K562 (cell line): ENCODE data around the gene AAMDC. TPM values are rescaled to one million over a fixed set of nuclear protein-coding genes. Genes with fewer than 3 reads are reported as not detected.
A peak's percentile ranks its signal among the peaks of the same experiment; 100 is the strongest.

Experiments
- CREBBP ChIP-seq: IDR thresholded peaks from one replicate; pipeline ENCODE4 v1.6.1; 2012; ENCODE audit warnings: low read depth, mild to moderate bottlenecking, control low read depth, inconsistent platforms, low read length
- ELF1 ChIP-seq: fragments of 200-800 bp; sonication (Bioruptor generic); IDR thresholded peaks from 2 replicates; pipeline ENCODE4 v1.6.1; 2016; ENCODE audit warnings: missing genetic modification characterization, missing compliant biosample characterization
- HNRNPK ChIP-seq: fragments of 200-400 bp; formaldehyde crosslinking; IDR thresholded peaks from one replicate; pipeline ENCODE4 v1.6.1; 2018; ENCODE audit warnings: mild to moderate bottlenecking, low read depth, low read length; ENCODE audit not compliant: poor library complexity, severe bottlenecking
- ILF3 ChIP-seq: fragments of 450-650 bp; IDR thresholded peaks from 2 replicates; pipeline ENCODE4 v1.6.1; 2018; ENCODE audit warnings: antibody characterized with exemption, mild to moderate bottlenecking, moderate library complexity, borderline replicate concordance
- KDM1A ChIP-seq, 2 experiments: fragments of 450-650 bp; IDR thresholded peaks; 2 replicates each; pipeline ENCODE4 v1.6.1; 2016; ENCODE audit warnings: mild to moderate bottlenecking in 2 of 2
- PRPF4 ChIP-seq: fragments of 200-400 bp; formaldehyde crosslinking; IDR thresholded peaks from one replicate; pipeline ENCODE4 v1.6.1; 2017; ENCODE audit warnings: low read length, low read depth, mild to moderate bottlenecking; ENCODE audit not compliant: insufficient read depth, poor library complexity, severe bottlenecking
- SIN3A ChIP-seq, 2 experiments: fragments of 150-350 bp in 1 of 2; IDR thresholded peaks; 2 replicates each; pipeline ENCODE4 v1.6.1; 2011 to 2016; ENCODE audit warnings: borderline replicate concordance in 2 of 2, low read depth in 2 of 2, low read length in 2 of 2, mild to moderate bottlenecking in 2 of 2, moderate library complexity in 2 of 2; ENCODE audit not compliant: control insufficient read depth in 1 of 2
- SMAD4 ChIP-seq: fragments of 250-450 bp; sonication (Bioruptor Pico); conservative IDR thresholded peaks from 2 replicates; pipeline ENCODE4 v1.8.0; 2021; ENCODE audit warnings: inconsistent platforms, mild to moderate bottlenecking, moderate library complexity
- SMARCC2 ChIP-seq: fragments of 450-650 bp; IDR thresholded peaks from 2 replicates; pipeline ENCODE4 v1.6.1; 2017; ENCODE audit warnings: antibody characterized with exemption, moderate library complexity, mild to moderate bottlenecking, low read depth
- SRSF1 ChIP-seq: fragments of 200-400 bp; formaldehyde crosslinking; IDR thresholded peaks from 2 replicates; pipeline ENCODE4 v1.6.1; 2017; ENCODE audit warnings: mild to moderate bottlenecking, low read depth, low read length, moderate library complexity
- STAG1 ChIP-seq: sonication (generic); formaldehyde crosslinking; IDR thresholded peaks from 2 replicates; pipeline ENCODE4 v1.5.0; 2020; ENCODE audit warnings: missing genetic modification reagents, borderline replicate concordance
- TCF3 ChIP-seq: sonication (generic); formaldehyde crosslinking; IDR thresholded peaks from 2 replicates; pipeline ENCODE4 v1.4.0; 2020; ENCODE audit warnings: mild to moderate bottlenecking, missing genetic modification reagents
- XRCC4 ChIP-seq: IDR thresholded peaks from one replicate; pipeline ENCODE4 v1.6.1; 2011; ENCODE audit not compliant: insufficient read depth, insufficient read length; ENCODE audit errors: extremely low read depth
- ZNF197 ChIP-seq: fragments of 200-800 bp; sonication (Bioruptor generic); IDR thresholded peaks from 2 replicates; pipeline ENCODE4 v1.6.1; 2016; ENCODE audit warnings: low read depth, missing genetic modification characterization, missing compliant biosample characterization
- ZNF23 ChIP-seq: fragments of 250-450 bp; sonication (Bioruptor Pico); IDR thresholded peaks from 2 replicates; pipeline ENCODE4 v1.4.0; 2020; ENCODE audit warnings: mild to moderate bottlenecking
- ZNF444 ChIP-seq: fragments of 250-450 bp; sonication (Bioruptor Pico); IDR thresholded peaks from 2 replicates; pipeline ENCODE4 v1.4.0; 2020; ENCODE audit warnings: mild to moderate bottlenecking, moderate library complexity
- ZNF707 ChIP-seq: fragments of 250-450 bp; sonication (Bioruptor Pico); conservative IDR thresholded peaks from 2 replicates; pipeline ENCODE4 v1.8.0; 2022; ENCODE audit warnings: inconsistent platforms, mild to moderate bottlenecking, moderate library complexity
- ZNF764 ChIP-seq: fragments of 250-450 bp; sonication (Bioruptor Pico); IDR thresholded peaks from 2 replicates; pipeline ENCODE4 v1.4.0; 2020; ENCODE audit warnings: low read depth, mild to moderate bottlenecking, moderate library complexity
- polyA plus RNA-seq, 8 experiments: library from polyadenylated mRNA; depleted of rRNA in 4 of 8; stranded (reverse) in 5 of 8; unstranded in 3 of 8; fragments of >200 nt; fragmentation: Nextera tagmentation in 2 of 8; fragmentation: Illumina TruSeq in 1 of 8; extraction: Ambion mirVana in 2 of 8; extraction: Trizol in 1 of 8; gene quantifications; 2 replicates each; pipeline versions ENCODE4 v1.2.1 to v1.2.3, GENCODE V29; 2011 to 2014; ENCODE audit warnings: inconsistent platforms in 1 of 8, missing spikeins in 1 of 8
- total RNA-seq, 7 experiments: library from RNA; depleted of rRNA in 6 of 7; stranded (reverse); fragments of >200 nt in 6 of 7; fragmentation: Illumina TruSeq in 2 of 7; extraction: Trizol in 2 of 7; gene quantifications; 2 replicates each; pipeline versions ENCODE4 v1.2.1 to v1.2.3, GENCODE V29; 2011 to 2021; ENCODE audit warnings: low replicate concordance in 1 of 7
- TF ChIP-seq, protein P1 (sequence below): fragments of 450-650 bp; formaldehyde crosslinking; IDR thresholded peaks from 2 replicates; pipeline ENCODE4 v1.4.0; 2020; ENCODE audit warnings: mild to moderate bottlenecking, moderate library complexity
- TF ChIP-seq, protein P2 (sequence below): sonication (generic); formaldehyde crosslinking; IDR thresholded peaks from 2 replicates; pipeline ENCODE4 v1.8.0; 2022; ENCODE audit warnings: missing genetic modification reagents, mild to moderate bottlenecking, borderline replicate concordance
- TF ChIP-seq, protein P3 (sequence below): fragments of 450-650 bp; formaldehyde crosslinking; IDR thresholded peaks from 2 replicates; pipeline ENCODE4 v1.4.0; 2020; ENCODE audit warnings: mild to moderate bottlenecking, moderate library complexity
- TF ChIP-seq, protein P4 (sequence below): fragments of 450-650 bp; IDR thresholded peaks from 2 replicates; pipeline ENCODE4 v1.6.1; 2016; ENCODE audit warnings: antibody characterized with exemption

Gene AAMDC
- total and polyA plus RNA-seq, 9 of the 15 experiments (the other 6 are each of a cell fraction or from before 2014, with no cell fraction given): 10.4 to 40.6 (median 15.6) TPM

DNA sequence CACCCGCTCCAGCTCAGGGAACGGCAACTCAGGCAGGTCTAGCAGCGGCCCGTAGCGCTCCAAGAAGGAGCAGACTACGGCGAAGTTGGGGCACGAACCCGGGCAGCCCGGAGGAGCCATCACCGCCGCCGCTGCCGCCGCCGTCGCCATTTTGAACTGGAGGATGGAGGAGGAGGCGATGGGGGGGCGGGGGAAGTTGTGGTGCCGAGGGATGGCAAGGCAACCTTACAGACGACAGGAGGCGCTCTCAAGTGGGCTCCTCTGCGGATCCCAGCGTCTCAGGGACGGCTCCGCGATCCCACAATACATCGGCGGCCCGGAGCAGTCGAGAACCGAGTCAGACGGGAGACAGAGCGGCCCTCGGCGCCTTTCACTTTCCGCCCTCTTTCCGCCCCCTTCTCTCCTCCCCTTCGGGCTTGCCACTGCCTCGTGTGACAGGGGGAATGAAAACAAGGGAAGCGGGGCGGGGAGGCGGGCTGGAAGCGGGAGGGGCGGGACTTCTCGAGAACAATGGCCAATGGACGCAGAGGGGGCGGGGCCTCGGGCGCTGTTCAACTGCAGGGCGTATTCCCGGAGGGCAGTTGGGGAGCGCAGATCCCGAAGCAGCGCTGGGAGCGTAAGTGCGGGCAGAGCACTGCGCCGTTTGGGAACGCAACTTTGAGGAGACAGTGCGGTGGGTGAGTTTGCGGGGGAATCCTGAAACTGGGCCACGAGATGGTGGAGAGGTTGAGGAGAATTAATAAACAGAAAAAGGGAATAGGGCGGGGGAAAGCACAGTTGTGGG lies at the start of gene AAMDC, which contains the start of gene RSF1 (continued):
- TF ChIP-seq, protein P1, sequence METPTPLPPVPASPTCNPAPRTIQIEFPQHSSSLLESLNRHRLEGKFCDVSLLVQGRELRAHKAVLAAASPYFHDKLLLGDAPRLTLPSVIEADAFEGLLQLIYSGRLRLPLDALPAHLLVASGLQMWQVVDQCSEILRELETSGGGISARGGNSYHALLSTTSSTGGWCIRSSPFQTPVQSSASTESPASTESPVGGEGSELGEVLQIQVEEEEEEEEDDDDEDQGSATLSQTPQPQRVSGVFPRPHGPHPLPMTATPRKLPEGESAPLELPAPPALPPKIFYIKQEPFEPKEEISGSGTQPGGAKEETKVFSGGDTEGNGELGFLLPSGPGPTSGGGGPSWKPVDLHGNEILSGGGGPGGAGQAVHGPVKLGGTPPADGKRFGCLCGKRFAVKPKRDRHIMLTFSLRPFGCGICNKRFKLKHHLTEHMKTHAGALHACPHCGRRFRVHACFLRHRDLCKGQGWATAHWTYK (CRISPR knock-in tag): 0 out of 2 replicates have a peak, but pooled peaks have one; percentile 18
- TF ChIP-seq, protein P2, sequence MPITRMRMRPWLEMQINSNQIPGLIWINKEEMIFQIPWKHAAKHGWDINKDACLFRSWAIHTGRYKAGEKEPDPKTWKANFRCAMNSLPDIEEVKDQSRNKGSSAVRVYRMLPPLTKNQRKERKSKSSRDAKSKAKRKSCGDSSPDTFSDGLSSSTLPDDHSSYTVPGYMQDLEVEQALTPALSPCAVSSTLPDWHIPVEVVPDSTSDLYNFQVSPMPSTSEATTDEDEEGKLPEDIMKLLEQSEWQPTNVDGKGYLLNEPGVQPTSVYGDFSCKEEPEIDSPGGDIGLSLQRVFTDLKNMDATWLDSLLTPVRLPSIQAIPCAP (CRISPR knock-in tag): no peak
- TF ChIP-seq SIN3A (IDR thresholded peaks at IDR 0.05; ENCODE audit: borderline replicate concordance in 2 of 2, control insufficient read depth in 1 of 2, low read depth in 2 of 2, low read length in 2 of 2): peak; percentile 71 to 75; a peak in 3 of 4 replicates
- no peak for TF ChIP-seq CREBBP
- TF ChIP-seq ZNF444 (CRISPR knock-in tag): no peak
- TF ChIP-seq HNRNPK: peak; percentile 53
- no peak for TF ChIP-seq STAG1 (CRISPR knock-in tag)
- TF ChIP-seq, protein P3, sequence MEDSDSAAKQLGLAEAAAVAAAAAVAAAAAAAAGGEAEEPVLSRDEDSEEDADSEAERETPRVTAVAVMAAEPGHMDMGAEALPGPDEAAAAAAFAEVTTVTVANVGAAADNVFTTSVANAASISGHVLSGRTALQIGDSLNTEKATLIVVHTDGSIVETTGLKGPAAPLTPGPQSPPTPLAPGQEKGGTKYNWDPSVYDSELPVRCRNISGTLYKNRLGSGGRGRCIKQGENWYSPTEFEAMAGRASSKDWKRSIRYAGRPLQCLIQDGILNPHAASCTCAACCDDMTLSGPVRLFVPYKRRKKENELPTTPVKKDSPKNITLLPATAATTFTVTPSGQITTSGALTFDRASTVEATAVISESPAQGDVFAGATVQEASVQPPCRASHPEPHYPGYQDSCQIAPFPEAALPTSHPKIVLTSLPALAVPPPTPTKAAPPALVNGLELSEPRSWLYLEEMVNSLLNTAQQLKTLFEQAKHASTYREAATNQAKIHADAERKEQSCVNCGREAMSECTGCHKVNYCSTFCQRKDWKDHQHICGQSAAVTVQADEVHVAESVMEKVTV (CRISPR knock-in tag): peak; percentile 47; the same call in 1 of the 2 replicates
- 0 out of 2 replicates have a peak, but pooled peaks have one; percentile 24 for TF ChIP-seq TCF3 (CRISPR knock-in tag)
- peak; percentile 67; the same call in 1 of the 2 replicates for TF ChIP-seq ZNF197 (CRISPR knock-in tag)
- TF ChIP-seq PRPF4: no peak
- TF ChIP-seq ZNF23 (CRISPR knock-in tag): no peak
- TF ChIP-seq ZNF764 (CRISPR knock-in tag): 0 out of 2 replicates have a peak, but pooled peaks have one; percentile 33
- TF ChIP-seq SMAD4 (CRISPR knock-in tag): peak; percentile 91
- TF ChIP-seq SRSF1: peak; percentile 90
- no peak for TF ChIP-seq SMARCC2
- peak in 1 of 2 experiments; percentile 52; a peak in 2 of 4 replicates for TF ChIP-seq KDM1A (IDR thresholded peaks at IDR 0.05)
- TF ChIP-seq ZNF707 (CRISPR knock-in tag): no peak
- no peak for TF ChIP-seq XRCC4
- no peak for TF ChIP-seq ILF3
- peak; percentile 73 for TF ChIP-seq ELF1 (tag)
- TF ChIP-seq, protein P4, sequence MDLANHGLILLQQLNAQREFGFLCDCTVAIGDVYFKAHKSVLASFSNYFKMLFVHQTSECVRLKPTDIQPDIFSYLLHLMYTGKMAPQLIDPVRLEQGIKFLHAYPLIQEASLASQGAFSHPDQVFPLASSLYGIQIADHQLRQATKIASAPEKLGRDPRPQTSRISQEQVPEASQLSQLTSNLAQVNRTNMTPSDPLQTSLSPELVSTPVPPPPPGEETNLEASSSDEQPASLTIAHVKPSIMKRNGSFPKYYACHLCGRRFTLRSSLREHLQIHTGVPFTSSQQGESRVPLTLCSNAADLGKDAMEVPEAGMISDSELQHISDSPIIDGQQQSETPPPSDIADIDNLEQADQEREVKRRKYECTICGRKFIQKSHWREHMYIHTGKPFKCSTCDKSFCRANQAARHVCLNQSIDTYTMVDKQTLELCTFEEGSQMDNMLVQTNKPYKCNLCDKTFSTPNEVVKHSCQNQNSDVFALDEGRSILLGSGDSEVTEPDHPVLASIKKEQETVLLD: 0 out of 2 replicates have a peak, but pooled peaks have one; percentile 12
